ENCODE measurements around the gene BEGAIN. TPM values are rescaled to one million over a fixed set of nuclear protein-coding genes. Genes with fewer than 3 reads are reported as not detected.

Gene BEGAIN
- total and polyA plus RNA-seq, 2 donors (not counting 1 experiment from before 2014, with no cell fraction given) = under 0.01 to 0.17 TPM

- no peaks in the 10 kb centered on the region for H4K20me1 ChIP-seq (ENCODE audit: control insufficient read depth, extremely low read depth, insufficient read depth, low read length)
- H3K4me3 ChIP-seq (replicated peaks in 1 of 4; ENCODE audit: control extremely low read depth in 1 of 4, insufficient read depth in 1 of 4, low read depth in 3 of 4, low read length in 4 of 4) = no peak overlapping the region
- no peaks in the 10 kb centered on the region for H3K4me1 ChIP-seq (ENCODE audit: control insufficient read depth, extremely low read depth, insufficient read depth, low read length)
- H3K27me3 ChIP-seq (ENCODE audit: control insufficient read depth, insufficient read depth, low read length) = no peaks in the 10 kb centered on the region
- H2AFZ ChIP-seq (ENCODE audit: low read length) = no peak overlapping the region
- no peak for DNase-seq (ENCODE audit: low read depth in 2 of 2)
- H3K4me2 ChIP-seq (ENCODE audit: extremely low read depth, insufficient read depth, low read length) = no peak overlapping the region
- TF ChIP-seq, protein P1, sequence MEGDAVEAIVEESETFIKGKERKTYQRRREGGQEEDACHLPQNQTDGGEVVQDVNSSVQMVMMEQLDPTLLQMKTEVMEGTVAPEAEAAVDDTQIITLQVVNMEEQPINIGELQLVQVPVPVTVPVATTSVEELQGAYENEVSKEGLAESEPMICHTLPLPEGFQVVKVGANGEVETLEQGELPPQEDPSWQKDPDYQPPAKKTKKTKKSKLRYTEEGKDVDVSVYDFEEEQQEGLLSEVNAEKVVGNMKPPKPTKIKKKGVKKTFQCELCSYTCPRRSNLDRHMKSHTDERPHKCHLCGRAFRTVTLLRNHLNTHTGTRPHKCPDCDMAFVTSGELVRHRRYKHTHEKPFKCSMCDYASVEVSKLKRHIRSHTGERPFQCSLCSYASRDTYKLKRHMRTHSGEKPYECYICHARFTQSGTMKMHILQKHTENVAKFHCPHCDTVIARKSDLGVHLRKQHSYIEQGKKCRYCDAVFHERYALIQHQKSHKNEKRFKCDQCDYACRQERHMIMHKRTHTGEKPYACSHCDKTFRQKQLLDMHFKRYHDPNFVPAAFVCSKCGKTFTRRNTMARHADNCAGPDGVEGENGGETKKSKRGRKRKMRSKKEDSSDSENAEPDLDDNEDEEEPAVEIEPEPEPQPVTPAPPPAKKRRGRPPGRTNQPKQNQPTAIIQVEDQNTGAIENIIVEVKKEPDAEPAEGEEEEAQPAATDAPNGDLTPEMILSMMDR (conservative IDR thresholded peaks at IDR 0.05 in 1 of 2, IDR thresholded peaks at IDR 0.05 in 1 of 2; ENCODE audit: low read depth in 1 of 2, low read length in 2 of 2) = no peak
- TF ChIP-seq EZH2 (IDR thresholded peaks at IDR 0.05; ENCODE audit: low read length, missing control alignments) = no peak
- no peak overlapping the region for H3K27ac ChIP-seq (ENCODE audit: insufficient read depth, low read length)
- no peak overlapping the region for H3K9ac ChIP-seq (ENCODE audit: insufficient read depth, low read length)
- no peaks in the 10 kb centered on the region for H3K79me2 ChIP-seq (ENCODE audit: control insufficient read depth, insufficient read depth, low read length)
- no peaks in the 10 kb centered on the region for H3K9me3 ChIP-seq (ENCODE audit: control insufficient read depth, insufficient read depth, low read depth, low read length)
- H3K36me3 ChIP-seq (ENCODE audit: control insufficient read depth, insufficient read depth, low read length) = no peaks in the 10 kb centered on the region
These were observed 42.6 kb downstream of the BEGAIN start for GRCh38 chr14:100544506-100545141.

DNA sequence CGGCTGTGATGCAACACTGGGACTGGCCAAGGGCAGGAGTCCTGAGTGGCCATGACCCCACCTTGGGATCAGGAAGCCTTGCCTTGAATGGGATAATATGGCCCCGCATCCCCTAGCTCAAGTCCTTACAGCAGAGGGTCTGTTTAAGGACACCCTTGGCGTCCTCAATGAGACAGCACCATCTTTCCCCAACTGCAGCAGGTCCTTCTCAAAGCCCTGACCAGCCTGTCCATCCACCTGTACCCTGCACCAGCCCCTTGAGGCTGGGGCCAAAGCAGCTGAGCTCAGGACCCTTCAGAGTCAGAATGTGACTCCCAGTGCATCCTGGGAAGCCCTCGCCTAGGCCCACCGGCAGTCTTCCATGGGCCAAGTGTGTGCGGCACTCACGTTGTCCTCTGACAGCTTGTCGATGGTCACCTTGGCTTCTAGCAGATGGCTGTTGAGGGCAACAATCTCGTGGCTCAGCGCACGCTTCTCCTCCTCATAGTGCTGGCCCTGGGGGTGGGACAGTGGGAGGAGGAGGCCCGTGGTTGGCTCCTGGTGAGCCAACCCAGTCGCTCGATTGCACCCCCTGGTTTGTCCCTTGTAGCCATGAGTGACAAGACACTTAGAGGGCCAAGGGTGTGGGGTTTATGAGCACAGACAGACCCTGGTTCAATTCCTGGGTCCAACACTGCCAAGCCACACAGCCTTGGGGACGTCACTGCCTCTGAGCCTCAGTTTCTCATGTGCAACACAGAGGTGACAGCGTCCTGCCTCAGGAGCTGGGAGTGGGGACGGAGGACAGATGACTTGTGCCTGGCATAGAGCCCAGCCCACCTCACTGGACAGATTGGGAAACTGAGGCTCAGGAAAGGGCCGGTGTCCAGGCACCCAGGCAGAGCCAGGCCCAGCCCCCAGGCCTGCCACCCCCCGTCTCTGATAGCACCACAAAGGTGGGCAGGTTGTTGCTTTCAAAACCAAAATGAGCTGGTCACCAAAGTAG is 43.5 kb downstream of the BEGAIN start:
- Histone ChIP-seq H3K79me2 (ENCODE audit: control insufficient read depth, insufficient read depth, low read length) (no peaks in the 10 kb centered on the region), H3K4me2 (ENCODE audit: extremely low read depth, insufficient read depth, low read length) (no peak overlapping the region), H3K27ac (ENCODE audit: insufficient read depth, low read length) (no peak overlapping the region), H3K27me3 (ENCODE audit: control insufficient read depth, insufficient read depth, low read length) (no peaks in the 10 kb centered on the region), H3K4me1 (ENCODE audit: control insufficient read depth, extremely low read depth, insufficient read depth, low read length) (no peaks in the 10 kb centered on the region), H3K36me3 (ENCODE audit: control insufficient read depth, insufficient read depth, low read length) (no peaks in the 10 kb centered on the region), H3K9ac (ENCODE audit: insufficient read depth, low read length) (no peak overlapping the region), H4K20me1 (ENCODE audit: control insufficient read depth, extremely low read depth, insufficient read depth, low read length) (no peaks in the 10 kb centered on the region), H2AFZ (ENCODE audit: low read length) (no peak overlapping the region), H3K4me3 (replicated peaks in 1 of 4; ENCODE audit: control extremely low read depth in 1 of 4, insufficient read depth in 1 of 4, low read depth in 3 of 4, low read length in 4 of 4) (no peak overlapping the region), H3K9me3 (ENCODE audit: control insufficient read depth, insufficient read depth, low read depth, low read length) (no peaks in the 10 kb centered on the region)
- no peak for DNase-seq (ENCODE audit: low read depth in 2 of 2)
- no peak for TF ChIP-seq EZH2 (IDR thresholded peaks at IDR 0.05; ENCODE audit: low read length, missing control alignments)

DNA sequence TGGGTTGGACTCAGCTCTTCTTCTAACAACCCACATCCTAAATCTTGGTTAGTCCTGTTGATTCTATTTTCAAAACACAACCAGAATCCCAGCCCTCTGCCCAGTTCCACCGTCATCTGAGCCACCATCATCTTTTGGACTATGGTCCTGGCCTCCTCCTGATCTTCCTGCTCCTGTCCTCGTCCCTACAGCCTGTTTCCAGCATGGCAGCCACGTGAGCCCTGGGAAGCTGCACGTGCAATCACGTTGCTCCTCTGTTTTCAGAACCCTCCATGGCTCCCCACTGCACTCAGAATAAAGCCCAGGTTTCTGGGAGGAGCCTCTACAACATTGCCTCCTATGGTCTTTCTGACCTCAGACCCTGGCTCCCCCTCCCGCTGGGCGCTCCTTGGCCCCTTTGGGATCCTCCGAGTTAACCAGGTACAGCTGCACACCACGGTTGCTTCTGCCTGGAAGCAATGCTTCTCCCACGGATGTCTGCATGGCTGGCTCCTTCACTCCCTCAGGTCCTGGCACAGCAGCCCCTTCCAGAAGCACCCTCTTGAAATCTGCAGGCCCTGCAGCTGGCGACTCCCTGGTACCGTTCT is 44.5 kb downstream of the BEGAIN start:
- no peaks in the 10 kb centered on the region for H3K27me3 ChIP-seq (ENCODE audit: control insufficient read depth, insufficient read depth, low read length)
- H3K4me2 ChIP-seq (ENCODE audit: extremely low read depth, insufficient read depth, low read length) = no peak overlapping the region
- TF ChIP-seq, protein P1 (conservative IDR thresholded peaks at IDR 0.05 in 1 of 2, IDR thresholded peaks at IDR 0.05 in 1 of 2; ENCODE audit: low read depth in 1 of 2, low read length in 2 of 2) = no peak
- no peak for TF ChIP-seq EZH2 (IDR thresholded peaks at IDR 0.05; ENCODE audit: low read length, missing control alignments)
- no peak overlapping the region for H3K27ac ChIP-seq (ENCODE audit: insufficient read depth, low read length)
- H3K9ac ChIP-seq (ENCODE audit: insufficient read depth, low read length) = no peak overlapping the region
- H3K79me2 ChIP-seq (ENCODE audit: control insufficient read depth, insufficient read depth, low read length) = no peaks in the 10 kb centered on the region
- H3K9me3 ChIP-seq (ENCODE audit: control insufficient read depth, insufficient read depth, low read depth, low read length) = no peaks in the 10 kb centered on the region
- H3K36me3 ChIP-seq (ENCODE audit: control insufficient read depth, insufficient read depth, low read length) = no peaks in the 10 kb centered on the region
- H2AFZ ChIP-seq (ENCODE audit: low read length) = no peak overlapping the region
- H3K4me3 ChIP-seq (replicated peaks in 1 of 4; ENCODE audit: control extremely low read depth in 1 of 4, insufficient read depth in 1 of 4, low read depth in 3 of 4, low read length in 4 of 4) = no peak overlapping the region
- no peak for DNase-seq (ENCODE audit: low read depth in 2 of 2)
- H4K20me1 ChIP-seq (ENCODE audit: control insufficient read depth, extremely low read depth, insufficient read depth, low read length) = no peaks in the 10 kb centered on the region
- no peaks in the 10 kb centered on the region for H3K4me1 ChIP-seq (ENCODE audit: control insufficient read depth, extremely low read depth, insufficient read depth, low read length)
